ENCODE results near the gene SMOC2.

SMOC2 gene

GRCh38 chr6:168455847-168456530, 15.0 kb downstream of the SMOC2 start:
- TF ChIP-seq KLF1 (tag by site-specific recombination; IDR thresholded peaks at IDR 0.05): peak; percentile 96
- peak; percentile 49; the same call in 1 of the 2 replicates for TF ChIP-seq EGR2 (tag by site-specific recombination; IDR thresholded peaks at IDR 0.05; ENCODE audit: low read depth)
- TF ChIP-seq SETDB1 (IDR thresholded peaks at IDR 0.05; ENCODE audit: insufficient read length, low read length): no peak
- TF ChIP-seq ZFHX2 (tag by site-specific recombination; conservative IDR thresholded peaks at IDR 0.05): peak; percentile 67
- H3K27ac ChIP-seq (ENCODE audit: extremely low read depth, low read depth, low read length): no peak overlapping the region
- ChIA-PET CTCF (no interaction called here), POLR2A (interaction anchor here (0.5 kb wide), 1 partner anchor 412 kb away, joined by 11 read pairs; no protein-coding TSS in a partner anchor)
- no peak overlapping the region for H3K4me3 ChIP-seq (ENCODE audit: low read depth, low read length)
- H3K36me3 ChIP-seq (ENCODE audit: control insufficient read depth in 2 of 2, insufficient read depth in 1 of 2, low read length in 2 of 2): no peaks in the 10 kb centered on the region
- H3K9me3 ChIP-seq (ENCODE audit: control insufficient read depth, insufficient read depth, low read depth, low read length): no peaks in the 10 kb centered on the region
- H3K4me1 ChIP-seq (ENCODE audit: control insufficient read depth, insufficient read depth, low read length): no peaks in the 10 kb centered on the region

- Histone ChIP-seq H3K27ac (ENCODE audit: extremely low read depth, low read depth, low read length) (no peak overlapping the region), H3K4me3 (ENCODE audit: low read depth, low read length) (no peak overlapping the region), H3K4me1 (ENCODE audit: control insufficient read depth, insufficient read depth, low read length) (no peaks in the 10 kb centered on the region), H3K9me3 (ENCODE audit: control insufficient read depth, insufficient read depth, low read depth, low read length) (no peaks in the 10 kb centered on the region), H3K36me3 (ENCODE audit: control insufficient read depth in 2 of 2, insufficient read depth in 1 of 2, low read length in 2 of 2) (no peaks in the 10 kb centered on the region)
- ChIA-PET POLR2A (no interaction called here), CTCF (interaction anchor here (0.6 kb wide), 1 partner anchor 44 kb away, joined by 5 read pairs; no protein-coding TSS in a partner anchor)
- TF ChIP-seq ZNF501 (tag by site-specific recombination; IDR thresholded peaks at IDR 0.05) (no peak), ZFP37 (tag by site-specific recombination; IDR thresholded peaks at IDR 0.05) (no peak), KLF9 (tag by site-specific recombination; IDR thresholded peaks at IDR 0.05; ENCODE audit: low read depth) (no peak)
These were observed 16.1 kb downstream of the SMOC2 start for GRCh38 chr6:168456907-168457652.

GRCh38 chr6:168457653-168457934, 16.6 kb downstream of the SMOC2 start:
- POLR2A ChIA-PET: no interaction called here
- Histone ChIP-seq H3K4me1 (ENCODE audit: control insufficient read depth, insufficient read depth, low read length) (no peaks in the 10 kb centered on the region), H3K9me3 (ENCODE audit: control insufficient read depth, insufficient read depth, low read depth, low read length) (no peaks in the 10 kb centered on the region), H3K4me3 (ENCODE audit: low read depth, low read length) (no peak overlapping the region), H3K36me3 (ENCODE audit: control insufficient read depth in 2 of 2, insufficient read depth in 1 of 2, low read length in 2 of 2) (no peaks in the 10 kb centered on the region), H3K27ac (ENCODE audit: extremely low read depth, low read depth, low read length) (no peak overlapping the region)
- no peak for TF ChIP-seq PBX3 (CRISPR knock-in tag; IDR thresholded peaks at IDR 0.05)
- no peak for TF ChIP-seq MYNN (tag by site-specific recombination; IDR thresholded peaks at IDR 0.05; ENCODE audit: borderline replicate concordance)
- TF ChIP-seq KLF1 (tag by site-specific recombination; IDR thresholded peaks at IDR 0.05): peak; percentile 54
- no peak for TF ChIP-seq ZNF138 (tag by site-specific recombination; IDR thresholded peaks at IDR 0.05; ENCODE audit: borderline replicate concordance)
- TF ChIP-seq ZNF423 (tag by site-specific recombination; IDR thresholded peaks at IDR 0.05): no peak
- CTCF ChIA-PET: no interaction called here

- CTCF ChIA-PET: no interaction called here
These were observed 17.1 kb downstream of the SMOC2 start for GRCh38 chr6:168458101-168458500.

More at GRCh38 chr6:168458101-168458500, 17.1 kb downstream of the SMOC2 start:
- H3K4me1 ChIP-seq (ENCODE audit: control insufficient read depth, insufficient read depth, low read length): no peaks in the 10 kb centered on the region
- H3K4me3 ChIP-seq (ENCODE audit: low read depth, low read length): no peak overlapping the region
- H3K9me3 ChIP-seq (ENCODE audit: control insufficient read depth, insufficient read depth, low read depth, low read length): no peaks in the 10 kb centered on the region
- no peak overlapping the region for H3K27ac ChIP-seq (ENCODE audit: extremely low read depth, low read depth, low read length)
- no peaks in the 10 kb centered on the region for H3K36me3 ChIP-seq (ENCODE audit: control insufficient read depth in 2 of 2, insufficient read depth in 1 of 2, low read length in 2 of 2)
- POLR2A ChIA-PET: no interaction called here
- TF ChIP-seq REST (tag by site-specific recombination; IDR thresholded peaks at IDR 0.05) (no peak), ZNF837 (tag by site-specific recombination; IDR thresholded peaks at IDR 0.05) (no peak), ZNF223 (tag by site-specific recombination; IDR thresholded peaks at IDR 0.05) (no peak), ZNF704 (tag by site-specific recombination; IDR thresholded peaks at IDR 0.05) (no peak)

Data from HEK293 (cell line).